ENCODE data around the gene LNX1.

- TF ChIP-seq NFYB (IDR thresholded peaks at IDR 0.05; ENCODE audit: insufficient read depth, low read depth, low read length), result no peak
- no peak for TF ChIP-seq EP300 (IDR thresholded peaks at IDR 0.05; ENCODE audit: borderline replicate concordance in 1 of 2, control insufficient read depth in 1 of 2, low read depth in 2 of 2, low read length in 2 of 2)
- no peak for TF ChIP-seq YY1 (IDR thresholded peaks at IDR 0.05; ENCODE audit: low read depth, low read length)
- TF ChIP-seq ZZZ3 (IDR thresholded peaks at IDR 0.05; ENCODE audit: control insufficient read depth, insufficient read length, low read depth), result no peak
- no peak for TF ChIP-seq CTCF (IDR thresholded peaks at IDR 0.05 in 2 of 3, conservative IDR thresholded peaks at IDR 0.05 in 1 of 3; ENCODE audit: control insufficient read depth in 2 of 3, extremely low read depth in 1 of 3, insufficient read depth in 1 of 3, low read depth in 3 of 3, low read length in 3 of 3)
- no peak for TF ChIP-seq E2F4 (IDR thresholded peaks at IDR 0.05; ENCODE audit: low read depth, low read length)
- no peak for TF ChIP-seq ZSCAN29 (IDR thresholded peaks at IDR 0.05)
- TF ChIP-seq PRDM15 (CRISPR knock-in tag; IDR thresholded peaks at IDR 0.05), result no peak
- no peak for TF ChIP-seq TCF12 (IDR thresholded peaks at IDR 0.05; ENCODE audit: low read depth, low read length)
- TF ChIP-seq CREB1 (IDR thresholded peaks at IDR 0.05; ENCODE audit: low read depth), result no peak
- no peak for TF ChIP-seq SMC3 (IDR thresholded peaks at IDR 0.05; ENCODE audit: borderline replicate concordance, low read length)
- no peak for TF ChIP-seq POLR2A (IDR thresholded peaks at IDR 0.05; ENCODE audit: low read depth, low read length)
- no peak for TF ChIP-seq ZBTB33 (IDR thresholded peaks at IDR 0.05)
- TF ChIP-seq BACH1 (IDR thresholded peaks at IDR 0.05; ENCODE audit: borderline replicate concordance), result no peak
Measured at GRCh38 chr4:53463340-53463739, 127.9 kb downstream of the LNX1 start.

Measured in GM12878 (cell line).